ENCODE measurements around the gene AGBL4. TPM values are rescaled to one million over a fixed set of nuclear protein-coding genes. Genes with fewer than 3 reads are reported as not detected.
A peak's percentile ranks its signal among the peaks of the same experiment; 100 is the strongest.

Gene AGBL4
- total RNA-seq, 1 donor from 2014 or later, result 0.50 TPM

DNA sequence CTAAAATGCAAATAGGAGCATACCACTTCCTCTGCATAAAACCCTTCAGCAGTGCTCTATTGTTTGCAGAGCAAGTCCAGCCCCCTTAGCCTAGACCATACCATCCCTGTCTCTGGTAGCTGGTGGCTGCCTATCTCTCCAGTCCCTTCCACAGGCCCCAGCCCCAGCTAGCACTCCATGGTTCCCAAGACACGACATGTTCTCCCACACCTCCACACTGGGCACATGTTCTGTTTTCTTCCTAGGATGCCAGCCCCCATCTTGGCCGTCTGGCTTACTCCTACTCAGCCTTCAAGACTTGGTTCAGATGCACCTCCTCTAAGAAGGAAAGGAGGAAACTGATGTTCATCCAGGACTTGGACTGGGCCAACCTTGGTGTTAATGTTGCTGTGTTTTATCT is 1355.4 kb downstream of the AGBL4 start:
- ATAC-seq (no peak), DNase-seq (no peak)
- intact Hi-C loops (cut with micrococcal nuclease), result no loop called here

- intact Hi-C loops (cut with micrococcal nuclease), result no loop called here
- DNase-seq (no peak), ATAC-seq (no peak)
These were observed 1356.0 kb downstream of the AGBL4 start for GRCh38 chr1:48667782-48668181.

DNA sequence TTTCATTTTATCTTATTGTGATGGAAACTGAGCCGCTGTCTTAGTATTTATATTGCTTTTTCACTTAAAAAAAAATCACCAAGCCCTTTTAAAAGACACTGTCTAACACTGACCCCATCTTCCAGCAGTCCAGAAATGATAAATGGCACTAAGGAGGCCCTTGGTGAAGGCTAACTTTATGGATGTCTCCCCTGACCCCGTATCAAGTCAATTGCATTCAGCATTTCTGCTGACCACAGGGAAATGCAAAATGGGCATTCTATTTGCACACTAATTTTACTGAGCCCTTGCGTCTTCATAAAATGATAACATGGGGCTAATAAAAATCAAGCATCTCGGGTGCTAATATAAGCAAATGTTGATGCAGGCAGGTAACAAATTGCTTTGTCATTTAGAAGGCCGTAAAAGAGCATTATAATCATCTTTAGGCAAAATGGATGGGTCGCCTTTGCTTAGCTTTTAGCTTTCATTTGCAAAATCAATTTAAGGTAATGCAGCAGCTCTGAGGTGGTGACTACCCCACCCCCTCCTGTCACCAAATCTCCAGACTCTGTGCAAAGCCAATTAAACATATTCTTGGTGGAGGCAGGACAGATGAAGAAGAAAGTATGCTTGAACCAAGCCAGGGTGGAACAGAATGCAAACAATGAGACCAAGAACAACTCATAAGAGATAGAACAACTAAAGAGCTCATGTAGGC is 1357.9 kb downstream of the AGBL4 start:
- DNase-seq (no peak), ATAC-seq (no peak)
- intact Hi-C loops (cut with micrococcal nuclease), result no loop called here

- ATAC-seq (no peak), DNase-seq (no peak)
- intact Hi-C loops (cut with micrococcal nuclease), result no loop called here
These were observed 1361.9 kb downstream of the AGBL4 start for GRCh38 chr1:48661726-48662463.

DNA sequence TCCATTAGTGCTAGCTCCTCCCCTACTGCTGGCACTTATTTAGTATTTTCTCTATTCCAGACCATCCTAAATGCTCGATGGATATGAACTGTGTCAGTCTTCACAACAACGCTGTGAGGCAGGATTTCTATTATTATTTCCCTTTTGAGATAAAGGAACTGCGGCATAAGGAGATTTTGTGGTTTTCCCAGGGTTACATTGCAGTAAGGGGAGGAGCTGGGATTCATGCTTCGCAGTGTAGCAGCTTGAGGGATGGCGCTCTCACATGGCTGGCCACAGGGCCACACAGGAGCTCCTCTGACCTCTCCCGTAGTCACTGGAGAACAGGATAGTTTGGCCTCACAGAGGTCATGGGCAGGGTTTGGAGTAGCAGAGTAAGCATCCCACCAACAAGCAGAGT is 1364.0 kb downstream of the AGBL4 start:
- ATAC-seq (no peak), DNase-seq (no peak)
- intact Hi-C loops (cut with micrococcal nuclease), result no loop called here

GRCh38 chr1:48657413-48657812 is 1366.3 kb downstream of the AGBL4 start:
- DNase-seq (no peak), ATAC-seq (no peak)
- intact Hi-C loops (cut with micrococcal nuclease), result no loop called here

GRCh38 chr1:48654606-48655210 is 1369.0 kb downstream of the AGBL4 start:
- ATAC-seq (peak; percentile 68), DNase-seq (no peak)
- intact Hi-C loops (cut with micrococcal nuclease), result no loop called here

- DNase-seq (no peak), ATAC-seq (no peak)
- intact Hi-C loops (cut with micrococcal nuclease), result no loop called here
These were observed 1371.4 kb downstream of the AGBL4 start for GRCh38 chr1:48652334-48652733.

GRCh38 chr1:48649880-48650279 is 1373.9 kb downstream of the AGBL4 start:
- ATAC-seq (no peak), DNase-seq (no peak)
- intact Hi-C loops (cut with micrococcal nuclease), result no loop called here

DNA sequence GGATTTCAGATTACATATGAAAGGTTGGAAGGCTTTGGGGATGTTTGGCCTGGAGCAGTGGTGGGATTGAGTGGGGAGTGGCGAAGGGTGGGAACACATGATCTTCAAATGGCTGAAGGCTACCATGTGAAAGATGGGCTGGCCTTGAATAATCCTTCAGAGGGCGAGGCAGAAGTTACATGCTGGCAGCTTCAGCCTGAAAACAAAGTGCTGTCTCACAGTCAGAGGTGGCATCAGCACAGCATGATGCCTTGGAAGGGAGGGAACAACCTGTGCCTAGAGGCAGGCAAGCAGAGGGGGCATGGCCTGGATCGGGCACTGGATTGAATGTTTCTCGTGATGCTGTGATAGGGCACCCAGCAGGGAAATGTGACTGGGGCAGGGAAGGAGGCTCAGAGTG is 1377.9 kb downstream of the AGBL4 start:
- ATAC-seq (no peak), DNase-seq (no peak)
- intact Hi-C loops (cut with micrococcal nuclease), result no loop called here

- no peak for DNase-seq
- no peak for ATAC-seq
- intact Hi-C loops (cut with micrococcal nuclease), result no loop called here
These were observed 1378.7 kb downstream of the AGBL4 start for GRCh38 chr1:48644905-48645605.

- no peak for DNase-seq
- intact Hi-C loops (cut with micrococcal nuclease), result no loop called here
- ATAC-seq, result no peak
These were observed 1379.4 kb downstream of the AGBL4 start for GRCh38 chr1:48644190-48644900.

DNA sequence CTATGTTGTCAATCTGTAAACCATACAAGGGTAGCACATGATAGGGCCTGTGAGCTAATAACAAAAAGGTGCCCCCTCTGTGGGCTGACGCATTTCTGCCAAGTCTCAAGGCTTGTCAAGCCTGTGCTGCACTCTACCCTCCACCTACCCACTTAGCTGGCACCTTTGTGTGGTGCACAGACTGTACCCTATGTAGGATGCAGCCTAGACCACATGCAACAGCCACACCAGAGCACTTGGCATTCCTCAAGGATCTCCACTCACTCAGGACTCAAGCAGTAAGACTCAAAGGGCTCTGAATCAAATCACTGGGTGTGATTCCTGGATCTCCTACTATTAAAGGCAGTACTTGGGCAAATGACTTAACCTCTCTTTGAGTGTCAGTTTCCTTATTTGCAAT is 1380.6 kb downstream of the AGBL4 start:
- intact Hi-C loops (cut with micrococcal nuclease), result no loop called here
- DNase-seq, result no peak
- ATAC-seq, result no peak

DNA sequence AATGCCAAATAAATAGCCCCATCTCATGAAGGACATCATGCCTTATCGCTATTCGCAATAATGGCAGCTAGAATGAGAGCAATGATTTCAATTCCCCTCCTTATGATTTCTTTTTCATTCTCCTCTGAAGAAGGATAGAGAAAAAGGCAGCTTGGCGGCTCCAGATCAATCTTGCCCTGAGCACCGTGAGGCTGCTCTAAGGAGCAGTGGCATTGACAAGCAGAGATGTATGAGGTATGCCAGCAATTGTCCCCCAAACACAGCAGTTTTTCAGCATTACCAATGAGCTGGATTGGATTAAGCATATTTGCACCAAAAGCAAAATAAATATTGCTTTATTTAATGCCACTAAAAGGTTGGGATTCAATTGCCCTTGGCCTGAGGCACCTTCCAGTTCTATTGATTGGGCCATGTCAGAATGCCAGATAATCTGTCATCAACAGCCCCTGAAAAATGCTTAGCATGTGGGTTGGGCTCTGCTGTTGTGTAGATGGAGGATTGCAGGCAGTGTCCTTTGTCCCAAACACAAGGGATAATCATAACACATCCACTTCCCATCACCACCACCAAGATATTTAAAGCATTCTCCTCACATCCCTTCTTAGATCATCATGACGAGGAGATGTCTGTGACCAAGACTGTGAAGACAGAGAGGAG is 1382.8 kb downstream of the AGBL4 start:
- ATAC-seq (no peak), DNase-seq (no peak)
- intact Hi-C loops (cut with micrococcal nuclease), result no loop called here

DNA sequence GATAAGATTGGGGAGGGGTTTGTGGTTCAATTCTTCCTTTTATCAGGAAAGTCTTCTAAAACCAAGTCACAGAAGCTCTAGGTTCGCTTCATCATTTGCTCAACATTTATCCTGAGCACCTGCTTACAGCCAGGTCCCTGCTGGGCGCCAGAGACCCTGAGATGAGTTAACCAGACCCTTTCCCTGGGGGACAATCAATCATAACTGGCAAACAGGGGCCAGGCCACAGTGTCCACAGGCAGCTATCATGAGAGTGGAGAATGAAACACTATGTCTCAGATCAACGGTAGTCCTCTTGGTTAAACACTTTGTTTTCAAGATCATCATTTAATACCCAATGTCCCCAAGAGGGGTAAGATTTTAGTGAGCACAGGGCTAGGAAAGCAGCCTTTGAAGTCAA is 1393.9 kb downstream of the AGBL4 start:
- no peak for DNase-seq
- no peak for ATAC-seq
- intact Hi-C loops (cut with micrococcal nuclease), result no loop called here

GRCh38 chr1:48627486-48627885 is 1396.3 kb downstream of the AGBL4 start:
- intact Hi-C loops (cut with micrococcal nuclease), result no loop called here
- ATAC-seq (no peak), DNase-seq (no peak)

DNA sequence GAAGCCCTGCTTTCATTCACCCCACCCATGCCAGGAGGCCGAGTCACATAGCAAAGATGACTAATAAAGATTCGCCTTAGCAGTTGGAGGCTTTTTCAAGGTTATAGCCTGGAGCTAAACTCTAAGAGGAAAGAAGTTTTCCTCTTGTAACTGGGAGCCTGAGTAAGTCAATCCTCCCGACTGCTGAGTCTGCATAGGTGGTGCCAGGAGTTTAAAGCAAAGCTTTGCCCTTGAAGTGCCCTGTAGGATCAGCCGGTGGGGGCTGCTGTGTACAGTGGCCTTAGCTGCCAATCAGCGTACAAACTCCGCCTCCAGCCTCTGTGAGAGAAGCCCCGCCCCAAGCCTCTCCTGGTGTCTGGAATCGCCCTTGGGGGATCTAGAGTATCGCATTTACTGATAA is 1404.2 kb downstream of the AGBL4 start:
- DNase-seq, result peak; percentile 28
- ATAC-seq, result peak; percentile 45

GRCh38 chr1:48617252-48617651 is 1406.5 kb downstream of the AGBL4 start:
- intact Hi-C loops (cut with micrococcal nuclease), result no loop called here
- ATAC-seq (no peak), DNase-seq (no peak)

More for the DNA sequence above, 1404.2 kb downstream of the AGBL4 start:
- intact Hi-C loops (cut with micrococcal nuclease), result no loop called here

DNA sequence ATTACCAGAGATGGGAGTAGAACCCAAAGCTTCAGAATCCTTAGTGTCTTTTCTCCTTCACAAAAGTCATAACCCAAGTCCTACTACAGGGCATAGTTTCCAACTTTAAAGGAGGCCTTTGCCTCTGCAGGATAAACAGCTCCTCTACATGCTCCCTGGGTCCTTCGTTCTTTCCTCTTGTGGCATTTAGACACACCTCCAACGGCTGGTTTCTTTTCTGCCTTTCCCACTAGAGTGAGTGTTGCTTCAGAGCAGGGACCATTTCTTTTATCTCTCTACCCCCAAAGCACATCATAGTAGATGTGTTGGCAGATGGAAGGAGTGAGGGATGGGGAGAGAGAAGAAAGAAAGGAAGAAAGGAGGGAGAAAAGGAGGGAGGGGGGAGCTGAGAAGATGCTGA is 1407.0 kb downstream of the AGBL4 start:
- DNase-seq (no peak), ATAC-seq (no peak)
- intact Hi-C loops (cut with micrococcal nuclease), result no loop called here
